CD4-positive, CD25-positive, alpha-beta regulatory T cell (primary cell): ENCODE measurements around the gene RIMBP2. TPM values are rescaled to one million over a fixed set of nuclear protein-coding genes. Genes with fewer than 3 reads are reported as not detected.

Experiments used
- ATAC-seq, 2 donors: fragments of 150-1000 bp; cut with Tn5 transposase; one replicate each; pipeline ENCODE4 v1.10.0; 2021; ENCODE audit warnings: low read depth in 2 of 2, moderate number of reproducible peaks in 2 of 2, moderate library complexity in 1 of 2
- DNase-seq, 3 donors: peaks; one replicate each; pipeline versions ENCODE4 v3.0.0 to v3.0.0-alpha.2; 2012 to 2022; ENCODE audit warnings: mixed read lengths in 1 of 3
- H3K27ac ChIP-seq: one replicate; pipeline ENCODE4 v1.7.0; 2013; ENCODE audit warnings: mild to moderate bottlenecking, low read length; ENCODE audit not compliant: insufficient read depth, poor library complexity, severe bottlenecking
- H3K27me3 ChIP-seq: one replicate; pipeline ENCODE4 v1.7.0; 2013; ENCODE audit warnings: low read length; ENCODE audit not compliant: control insufficient read depth, insufficient read depth
- H3K36me3 ChIP-seq: one replicate; pipeline ENCODE4 v1.7.0; 2013; ENCODE audit warnings: mild to moderate bottlenecking, low read length, moderate library complexity; ENCODE audit not compliant: control insufficient read depth, insufficient read depth
- H3K4me1 ChIP-seq: 2 replicates; pipeline ENCODE4 v1.7.0; 2013; ENCODE audit warnings: mild to moderate bottlenecking, low read length; ENCODE audit not compliant: insufficient read depth, control insufficient read depth, poor library complexity, severe bottlenecking
- H3K4me3 ChIP-seq: one replicate; pipeline ENCODE4 v1.7.0; 2013; ENCODE audit warnings: low read depth, mild to moderate bottlenecking, low read length, moderate library complexity
- H3K9me3 ChIP-seq, 2 experiments: 1 replicate in 1 of 2; 2 replicates in 1 of 2; pipeline ENCODE4 v1.7.0; 2013; ENCODE audit warnings: low read length in 2 of 2, mild to moderate bottlenecking in 1 of 2, moderate library complexity in 1 of 2; ENCODE audit not compliant: control insufficient read depth in 2 of 2
- H3K27ac Mint-ChIP-seq, 3 donors: one replicate each; pipeline ENCODE4 v1.8.0; 2020 to 2022; ENCODE audit warnings: mild to moderate bottlenecking in 3 of 3, mixed read lengths in 3 of 3, moderate library complexity in 2 of 3
- H3K27me3 Mint-ChIP-seq: one replicate; pipeline ENCODE4 v1.8.0; 2022; ENCODE audit warnings: mild to moderate bottlenecking, mixed read lengths
- H3K36me3 Mint-ChIP-seq: one replicate; pipeline ENCODE4 v1.8.0; 2020; ENCODE audit warnings: mixed read lengths
- H3K4me1 Mint-ChIP-seq, 4 donors: one replicate each; pipeline ENCODE4 v1.8.0; 2020 to 2022; ENCODE audit warnings: mixed read lengths in 4 of 4, mild to moderate bottlenecking in 1 of 4
- H3K4me3 Mint-ChIP-seq, 4 donors: one replicate each; pipeline ENCODE4 v1.8.0; 2020 to 2022; ENCODE audit warnings: mild to moderate bottlenecking in 4 of 4, mixed read lengths in 4 of 4, moderate library complexity in 3 of 4
- H3K9me3 Mint-ChIP-seq, 7 donors: one replicate each; pipeline ENCODE4 v1.8.0; 2020 to 2022; ENCODE audit warnings: mixed read lengths in 7 of 7, mild to moderate bottlenecking in 3 of 7, moderate library complexity in 2 of 7
- polyA plus RNA-seq, 4 donors: library from polyadenylated mRNA; unstranded; fragments of 300-500 nt; fragmentation: Illumina TruSeq; gene quantifications; one replicate each; pipeline ENCODE4 v1.2.3, GENCODE V29; 2021
- total RNA-seq: library from RNA; stranded (reverse); gene quantifications from one replicate; pipeline ENCODE4 v1.2.3, GENCODE V29; 2022

Gene RIMBP2
- total and polyA plus RNA-seq, 5 donors from 2014 or later: not detected

- H3K9me3 ChIP-seq: no peaks in the 10 kb centered on the region
- Mint-ChIP-seq H3K27ac (no peak overlapping the region), H3K4me1 (peaks cover 0 to 6% (median 0%) of the 10 kb centered on the region in 4 donors), H3K27me3 (no peaks in the 10 kb centered on the region), H3K9me3 (peaks cover 0 to 2% (median 0%) of the 10 kb centered on the region in 7 donors), H3K36me3 (no peaks in the 10 kb centered on the region), H3K4me3 (no peak overlapping the region)
- H3K27me3 ChIP-seq: no peaks in the 10 kb centered on the region
- DNase-seq (no peak), ATAC-seq (no peak)
- H3K27ac ChIP-seq: no peak overlapping the region
- H3K4me3 ChIP-seq: no peak overlapping the region
- H3K36me3 ChIP-seq: no peaks in the 10 kb centered on the region
- no peaks in the 10 kb centered on the region for H3K4me1 ChIP-seq
Observed at GRCh38 chr12:130479401-130480125, 236.5 kb downstream of the RIMBP2 start.

GRCh38 chr12:130478786-130479185 lies 237.3 kb downstream of the RIMBP2 start:
- Mint-ChIP-seq H3K4me1 (peaks cover 0 to 6% (median 0%) of the 10 kb centered on the region in 4 donors), H3K27ac (no peak overlapping the region)

DNA sequence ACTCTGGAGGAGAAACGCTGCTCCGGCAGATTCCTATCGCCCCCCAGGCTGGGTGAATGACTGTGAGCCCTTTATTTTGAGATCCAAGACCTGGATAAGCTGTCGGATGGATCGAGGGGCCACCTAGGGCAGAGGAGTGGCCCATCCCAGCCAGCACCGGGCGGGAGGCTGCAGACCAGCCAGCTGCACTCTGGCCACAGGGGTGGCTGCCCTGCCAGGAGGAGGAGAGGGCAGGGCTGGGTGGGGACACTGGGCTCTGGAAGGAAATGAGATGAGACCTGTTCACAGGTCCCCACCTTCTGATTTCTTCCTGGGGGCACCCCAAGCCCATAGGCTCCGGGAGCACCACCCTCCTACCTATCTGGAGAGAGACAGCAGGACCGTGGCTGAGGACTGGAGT lies 238.4 kb downstream of the RIMBP2 start:
- Histone ChIP-seq H3K4me3 (no peak overlapping the region), H3K27me3 (no peaks in the 10 kb centered on the region), H3K4me1 (no peaks in the 10 kb centered on the region), H3K27ac (no peak overlapping the region), H3K36me3 (no peaks in the 10 kb centered on the region), H3K9me3 (no peaks in the 10 kb centered on the region)
- no peak for DNase-seq
- ATAC-seq: no peak
- Mint-ChIP-seq H3K27me3 (no peaks in the 10 kb centered on the region), H3K4me3 (no peak overlapping the region), H3K9me3 (peaks cover 0 to 3% (median 0%) of the 10 kb centered on the region in 7 donors), H3K36me3 (no peaks in the 10 kb centered on the region), H3K27ac (no peak overlapping the region), H3K4me1 (peaks cover 0 to 6% (median 0%) of the 10 kb centered on the region in 4 donors)

More at GRCh38 chr12:130478786-130479185, 237.3 kb downstream of the RIMBP2 start:
- Mint-ChIP-seq H3K27me3 (no peaks in the 10 kb centered on the region), H3K9me3 (peaks cover 0 to 2% (median 0%) of the 10 kb centered on the region in 7 donors), H3K4me3 (no peak overlapping the region), H3K36me3 (no peaks in the 10 kb centered on the region)
- Histone ChIP-seq H3K36me3 (no peaks in the 10 kb centered on the region), H3K4me3 (no peak overlapping the region), H3K27ac (no peak overlapping the region), H3K4me1 (no peaks in the 10 kb centered on the region), H3K9me3 (no peaks in the 10 kb centered on the region), H3K27me3 (no peaks in the 10 kb centered on the region)
- DNase-seq (no peak), ATAC-seq (no peak)

GRCh38 chr12:130477266-130477665 lies 238.8 kb downstream of the RIMBP2 start:
- Mint-ChIP-seq H3K36me3 (no peaks in the 10 kb centered on the region), H3K4me1 (peaks cover 0 to 6% (median 0%) of the 10 kb centered on the region in 4 donors), H3K27me3 (no peaks in the 10 kb centered on the region), H3K27ac (no peak overlapping the region), H3K9me3 (peaks cover 0 to 4% (median 0%) of the 10 kb centered on the region in 7 donors), H3K4me3 (no peak overlapping the region)
- no peaks in the 10 kb centered on the region for H3K36me3 ChIP-seq
- ATAC-seq (no peak), DNase-seq (no peak)
- no peak overlapping the region for H3K4me3 ChIP-seq
- no peaks in the 10 kb centered on the region for H3K9me3 ChIP-seq
- H3K4me1 ChIP-seq: no peaks in the 10 kb centered on the region
- H3K27ac ChIP-seq: no peak overlapping the region
- no peaks in the 10 kb centered on the region for H3K27me3 ChIP-seq

- ATAC-seq: no peak
- no peaks in the 10 kb centered on the region for H3K36me3 ChIP-seq
- no peaks in the 10 kb centered on the region for H3K9me3 ChIP-seq
- peaks cover 0 to 4% (median 0%) of the 10 kb centered on the region in 7 donors for H3K9me3 Mint-ChIP-seq
- no peak for DNase-seq
- H3K4me1 ChIP-seq: no peaks in the 10 kb centered on the region
- no peak overlapping the region for H3K27ac Mint-ChIP-seq
- H3K27ac ChIP-seq: no peak overlapping the region
- no peaks in the 10 kb centered on the region for H3K27me3 ChIP-seq
- no peaks in the 10 kb centered on the region for H3K27me3 Mint-ChIP-seq
- no peaks in the 10 kb centered on the region for H3K36me3 Mint-ChIP-seq
- H3K4me1 Mint-ChIP-seq: peaks cover 0 to 6% (median 0%) of the 10 kb centered on the region in 4 donors
- no peak overlapping the region for H3K4me3 Mint-ChIP-seq
- no peak overlapping the region for H3K4me3 ChIP-seq
Observed at GRCh38 chr12:130476451-130477135, 239.5 kb downstream of the RIMBP2 start.

GRCh38 chr12:130474599-130475269 lies 241.4 kb downstream of the RIMBP2 start:
- no peak for DNase-seq
- Mint-ChIP-seq H3K4me3 (no peak overlapping the region), H3K27ac (no peak overlapping the region), H3K36me3 (no peaks in the 10 kb centered on the region), H3K4me1 (peaks cover 0 to 6% (median 0%) of the 10 kb centered on the region in 4 donors), H3K27me3 (no peaks in the 10 kb centered on the region), H3K9me3 (peaks cover 0 to 7% (median 0%) of the 10 kb centered on the region in 7 donors)
- H3K4me3 ChIP-seq: no peak overlapping the region
- no peaks in the 10 kb centered on the region for H3K4me1 ChIP-seq
- no peaks in the 10 kb centered on the region for H3K9me3 ChIP-seq
- no peaks in the 10 kb centered on the region for H3K36me3 ChIP-seq
- ATAC-seq: no peak
- no peak overlapping the region for H3K27ac ChIP-seq
- H3K27me3 ChIP-seq: no peaks in the 10 kb centered on the region

DNA sequence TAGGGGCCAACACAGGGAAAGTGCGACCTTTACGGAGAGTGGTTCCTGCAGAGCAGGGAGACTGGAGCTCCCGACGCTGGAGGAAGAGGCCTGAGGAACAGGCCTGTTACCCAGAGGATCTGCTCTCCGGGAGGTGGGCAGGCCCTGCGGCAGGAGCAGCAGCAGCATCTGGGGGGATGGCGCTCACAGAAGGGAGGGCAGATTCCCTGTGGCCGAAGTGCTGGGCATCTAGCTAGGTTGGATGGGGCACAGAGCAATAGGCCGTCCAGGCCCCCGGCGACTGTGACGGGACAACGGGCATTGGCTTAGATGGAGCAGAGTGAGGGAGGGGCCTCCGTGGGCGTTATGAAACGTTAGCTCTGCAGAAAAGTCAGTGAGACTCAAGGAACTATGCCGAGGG lies 242.8 kb downstream of the RIMBP2 start:
- DNase-seq: no peak

More for the DNA sequence above, 242.8 kb downstream of the RIMBP2 start:
- Mint-ChIP-seq H3K27me3 (no peaks in the 10 kb centered on the region), H3K36me3 (no peaks in the 10 kb centered on the region), H3K4me3 (no peak overlapping the region), H3K9me3 (peaks cover 0 to 7% (median 0%) of the 10 kb centered on the region in 7 donors), H3K4me1 (peaks cover 0 to 6% (median 0%) of the 10 kb centered on the region in 4 donors), H3K27ac (no peak overlapping the region)
- Histone ChIP-seq H3K27me3 (no peaks in the 10 kb centered on the region), H3K27ac (no peak overlapping the region), H3K9me3 (no peaks in the 10 kb centered on the region), H3K36me3 (no peaks in the 10 kb centered on the region), H3K4me1 (no peaks in the 10 kb centered on the region), H3K4me3 (no peak overlapping the region)
- ATAC-seq: no peak
